CMK (cell line): Measurements from ENCODE around the gene B9D1.

Experiments
- DNase-seq: peaks from one replicate; pipeline ENCODE4 v3.0.0-alpha.2; 2010; ENCODE audit warnings: low read depth

Gene B9D1

GRCh38 chr17:19388791-19389785, 26.6 kb upstream of the B9D1 start:
- DNase-seq: no peak

- no peak for DNase-seq
These were observed 25.5 kb upstream of the B9D1 start for GRCh38 chr17:19387921-19388521.

- DNase-seq: no peak
These were observed 24.7 kb upstream of the B9D1 start, which contains the start of gene MFAP4 for GRCh38 chr17:19386974-19387920. Gene MFAP4 (minus strand): TSS chr17:19387190. CDS start chr17:19387155, 35 bp downstream.

DNA sequence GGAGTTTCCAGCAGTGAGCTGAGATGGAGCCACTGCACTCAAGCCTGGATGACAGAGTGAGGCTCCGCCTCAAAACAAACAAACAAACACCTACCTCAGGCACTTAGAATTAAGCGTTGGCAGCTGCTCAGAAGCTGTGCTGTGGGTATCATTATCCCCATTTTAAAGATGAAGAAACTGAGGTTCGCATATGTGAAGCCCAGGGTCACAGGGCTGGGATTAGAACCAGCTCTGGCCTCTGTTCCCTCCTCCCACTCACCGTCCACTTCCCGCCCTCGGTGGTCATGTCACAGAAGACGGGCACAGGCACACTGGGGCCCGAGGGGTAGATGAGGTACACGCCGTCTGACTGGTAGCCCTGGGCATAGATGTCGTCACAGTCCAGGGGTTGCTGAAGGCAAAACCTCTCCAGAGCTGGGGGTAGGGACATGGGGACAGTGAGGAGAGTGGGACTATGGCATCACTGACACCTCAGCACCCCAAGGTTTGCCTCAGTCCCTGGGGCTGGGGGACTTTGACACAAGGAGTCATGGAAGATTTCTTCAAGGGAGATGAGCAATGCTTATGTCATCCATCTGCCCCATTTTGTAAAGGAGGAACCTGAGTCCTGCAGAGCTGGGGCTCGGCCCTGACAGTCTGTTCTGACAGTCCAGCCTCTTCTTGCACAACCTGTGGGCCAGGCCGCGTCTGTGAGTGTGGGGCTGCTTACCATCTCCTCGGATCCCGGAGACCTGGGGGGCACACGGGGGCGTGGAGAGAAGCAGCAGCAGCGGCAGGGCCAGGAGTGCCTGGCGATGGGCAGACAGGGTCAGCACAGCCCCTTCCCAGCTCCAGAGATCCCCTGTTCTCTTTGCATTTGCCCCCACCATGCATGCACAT, 23.8 kb upstream of the B9D1 start:
- no peak for DNase-seq

DNA sequence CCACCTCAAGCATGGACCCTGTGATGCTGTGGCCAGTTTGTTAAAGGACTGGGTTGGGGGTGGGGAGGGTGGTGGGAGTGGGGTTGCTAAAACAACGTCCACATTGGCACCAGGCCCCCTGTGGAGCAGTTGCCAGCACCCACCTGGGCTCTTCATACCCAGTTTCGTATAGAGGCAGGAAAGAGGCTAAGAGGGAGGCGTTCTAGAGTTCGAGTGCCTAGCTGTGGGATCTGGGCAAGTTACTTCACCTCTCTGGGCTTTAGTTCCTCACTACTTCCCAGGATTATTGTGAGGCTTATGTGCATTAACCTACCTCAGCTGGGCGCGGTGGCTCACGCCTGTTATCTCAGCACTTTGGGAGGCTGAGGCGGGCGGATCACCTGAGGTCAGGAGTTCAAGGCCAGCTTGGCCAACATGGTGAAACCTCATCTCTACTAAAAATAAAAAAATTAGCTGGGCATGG, 23.0 kb upstream of the B9D1 start:
- DNase-seq: no peak

DNA sequence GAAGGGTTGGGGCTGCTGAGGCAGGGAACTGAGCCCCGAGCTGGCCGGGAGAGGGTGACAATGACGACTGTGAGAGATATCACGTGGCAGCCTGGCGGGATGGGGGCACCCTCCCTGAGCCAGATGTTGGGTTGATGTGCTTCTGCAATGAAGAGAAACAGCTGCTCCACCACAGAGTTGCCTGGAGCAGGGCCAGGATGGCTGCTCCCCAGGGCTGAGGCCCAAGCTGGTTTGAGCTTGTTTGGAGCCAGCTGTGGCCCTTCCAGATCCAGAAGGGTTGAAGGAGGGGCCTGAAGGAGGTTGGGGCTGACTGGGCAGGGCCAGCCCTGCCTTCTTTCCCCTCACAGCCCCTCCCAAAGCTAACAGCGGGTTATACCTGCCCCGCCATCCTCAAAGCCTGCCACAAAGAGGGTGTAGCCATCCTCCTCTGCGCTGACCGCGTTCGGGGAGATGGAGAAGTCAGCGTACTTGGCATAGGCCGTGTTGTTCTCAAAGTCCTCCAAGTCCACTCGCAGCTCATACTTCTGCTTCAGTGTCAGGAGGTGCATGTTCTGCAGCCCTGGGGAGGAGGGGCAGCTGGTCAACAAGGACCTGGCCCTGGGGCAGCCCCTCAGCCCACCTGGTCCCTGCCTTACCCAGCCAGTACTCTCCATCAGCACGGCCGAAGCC, 22.3 kb upstream of the B9D1 start:
- no peak for DNase-seq

- no peak for DNase-seq
These were observed 21.4 kb upstream of the B9D1 start for GRCh38 chr17:19383681-19384470.

- DNase-seq: no peak
These were observed 20.3 kb upstream of the B9D1 start for GRCh38 chr17:19382531-19383444.

DNA sequence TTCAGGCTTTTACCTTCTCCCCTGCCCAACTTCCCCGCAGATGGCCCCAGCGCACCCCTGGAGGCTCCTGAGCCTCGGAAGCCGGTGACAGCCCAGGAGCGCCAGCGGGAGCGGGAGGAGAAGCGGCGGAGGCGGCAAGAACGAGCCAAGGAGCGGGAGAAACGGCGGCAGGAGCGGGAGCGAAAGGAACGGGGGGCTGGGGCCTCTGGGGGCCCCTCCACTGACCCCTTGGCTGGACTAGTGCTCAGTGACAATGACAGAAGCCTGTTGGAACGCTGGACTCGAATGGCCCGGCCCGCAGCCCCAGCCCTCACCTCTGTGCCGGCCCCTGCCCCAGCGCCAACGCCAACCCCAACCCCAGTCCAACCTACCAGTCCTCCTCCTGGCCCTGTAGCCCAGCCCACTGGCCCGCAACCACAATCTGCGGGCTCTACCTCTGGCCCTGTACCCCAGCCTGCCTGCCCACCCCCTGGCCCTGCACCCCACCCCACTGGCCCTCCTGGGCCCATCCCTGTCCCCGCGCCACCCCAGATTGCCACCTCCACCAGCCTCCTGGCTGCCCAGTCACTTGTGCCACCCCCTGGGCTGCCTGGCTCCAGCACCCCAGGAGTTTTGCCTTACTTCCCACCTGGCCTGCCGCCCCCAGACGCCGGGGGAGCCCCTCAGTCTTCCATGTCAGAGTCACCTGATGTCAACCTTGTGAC, 19.4 kb upstream of the B9D1 start:
- no peak for DNase-seq

GRCh38 chr17:19381361-19381740, 18.8 kb upstream of the B9D1 start:
- DNase-seq: no peak

- DNase-seq: no peak
These were observed 18.2 kb upstream of the B9D1 start for GRCh38 chr17:19380481-19381301.

DNA sequence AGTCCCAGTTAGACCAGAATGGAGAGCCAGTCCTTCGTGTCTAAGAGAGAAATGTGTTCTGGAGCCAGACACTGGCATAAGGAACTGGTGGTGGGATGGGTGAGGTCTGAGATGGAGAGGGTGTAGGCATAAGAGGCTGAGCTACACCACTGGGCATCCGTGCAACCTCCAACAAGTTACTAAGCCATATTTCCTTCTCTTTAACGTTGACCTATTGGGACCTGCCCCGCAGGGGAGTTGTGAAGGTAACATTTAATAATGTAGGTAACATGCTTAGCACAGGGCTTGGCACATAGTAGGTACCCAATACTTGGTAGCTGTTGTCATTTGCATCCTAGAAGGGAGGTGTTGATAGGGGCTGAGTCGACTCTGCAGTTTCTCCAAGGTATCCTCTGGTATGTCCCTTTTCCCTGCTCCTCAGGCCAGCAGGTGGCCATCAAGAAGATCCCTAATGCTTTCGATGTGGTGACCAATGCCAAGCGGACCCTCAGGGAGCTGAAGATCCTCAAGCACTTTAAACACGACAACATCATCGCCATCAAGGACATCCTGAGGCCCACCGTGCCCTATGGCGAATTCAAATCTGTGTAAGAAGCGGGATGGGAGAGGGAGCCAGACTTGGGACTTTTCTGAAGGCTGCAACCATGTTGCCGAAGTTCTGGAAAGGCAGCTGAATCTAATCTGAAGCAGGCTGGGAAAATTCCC, 17.0 kb upstream of the B9D1 start:
- no peak for DNase-seq

GRCh38 chr17:19378416-19379360, 16.2 kb upstream of the B9D1 start, which contains the start of gene MAPK7:
Gene MAPK7 (plus strand): TSS chr17:19378498. CDS start chr17:19378901, 403 bp downstream.
- no peak for DNase-seq

GRCh38 chr17:19377602-19378415, 15.3 kb upstream of the B9D1 start:
- DNase-seq: peak; percentile 97
